Activated effector memory CD4-positive, alpha-beta T cell treated with Interleukin-2 at 50 U/mL for 16 hours (primary cell): ENCODE results near the gene PIH1D1.
A peak's percentile ranks its signal among the peaks of the same experiment; 100 is the strongest.
"Not testable (repeated sequence)": the region's sequence is repeated elsewhere in the genome, so short reads cannot be mapped to it uniquely, and the experiment has no call there.

ENCODE experiments used
- DNase-seq: peaks from one replicate; pipeline ENCODE4 v3.0.0-alpha.2; 2020

Gene PIH1D1

GRCh38 chr19:49453013-49453756 is 1.6 kb upstream of the PIH1D1 start, which contains the start of gene ALDH16A1:
Gene ALDH16A1, plus strand, starts transcription at chr19:49453225. Its CDS starts 107 bp downstream, at chr19:49453332.
- peak; percentile 96 for DNase-seq

- no peak for DNase-seq
Observed at GRCh38 chr19:49450405-49450804, 1.2 kb downstream of the PIH1D1 start.

- DNase-seq = no peak
Observed at GRCh38 chr19:49448432-49448786, 3.2 kb downstream of the PIH1D1 start.

GRCh38 chr19:49447485-49448431 is 3.9 kb downstream of the PIH1D1 start:
- DNase-seq = no peak

- DNase-seq = no peak
Observed at GRCh38 chr19:49445997-49446396, 5.6 kb downstream of the PIH1D1 start.

- DNase-seq = not testable (repeated sequence)
Observed at GRCh38 chr19:49444100-49444700, 7.4 kb downstream of the PIH1D1 start.

- DNase-seq = peak; percentile 87
Observed at GRCh38 chr19:49443366-49444099, 8.1 kb downstream of the PIH1D1 start.

- DNase-seq = peak; percentile 23
Observed at GRCh38 chr19:49442771-49443365, 8.7 kb downstream of the PIH1D1 start.

- no peak for DNase-seq
Observed at GRCh38 chr19:49442354-49442753, 9.3 kb downstream of the PIH1D1 start.

- DNase-seq = no peak
Observed at GRCh38 chr19:49441960-49442350, 9.7 kb downstream of the PIH1D1 start.

GRCh38 chr19:49441210-49441959 is 10.2 kb downstream of the PIH1D1 start, which contains the start of gene SLC17A7:
Gene SLC17A7, minus strand, starts transcription at chr19:49441527. Its CDS starts 148 bp downstream, at chr19:49441379.
- DNase-seq = peak; percentile 19

GRCh38 chr19:49440439-49441209 is 11.0 kb downstream of the PIH1D1 start:
- DNase-seq = no peak

GRCh38 chr19:49439836-49440235 is 11.8 kb downstream of the PIH1D1 start:
- DNase-seq = no peak

- no peak for DNase-seq
Observed at GRCh38 chr19:49438261-49438660, 13.4 kb downstream of the PIH1D1 start.

GRCh38 chr19:49437231-49437630 is 14.4 kb downstream of the PIH1D1 start:
- DNase-seq = no peak

- no peak for DNase-seq
Observed at GRCh38 chr19:49436381-49437017, 15.1 kb downstream of the PIH1D1 start.

GRCh38 chr19:49435670-49436069 is 15.9 kb downstream of the PIH1D1 start:
- no peak for DNase-seq

GRCh38 chr19:49434907-49435583 is 16.6 kb downstream of the PIH1D1 start:
- no peak for DNase-seq

- no peak for DNase-seq
Observed at GRCh38 chr19:49433240-49433901, 18.2 kb downstream of the PIH1D1 start.
